ENCODE measurements around the gene UGT1A6.
"Not testable (repeated sequence)": the region's sequence is repeated elsewhere in the genome, so short reads cannot be mapped to it uniquely, and the experiment has no call there.

Gene UGT1A6
- long read RNA-seq, donor 1, result 0 reads
- long read RNA-seq, donor 2, result 0 reads
- long read RNA-seq, donor 3, partial matches to known transcripts, result 0 of 1 reads
- long read RNA-seq, donor 3, other reads (novel, unspliced or antisense), result 0 of 1 reads
- long read RNA-seq, donor 4, partial matches to known transcripts, result 0 of 2 reads
- long read RNA-seq, donor 4, other reads (novel, unspliced or antisense), result 0 of 2 reads
- long read RNA-seq, donor 5, result 0 reads
- long read RNA-seq, donor 6, result 0 reads
- long read RNA-seq, donor 7, partial matches to known transcripts, result 0 of 1 reads
- long read RNA-seq, donor 7, other reads (novel, unspliced or antisense), result 0 of 1 reads
- long read RNA-seq, donor 8, partial matches to known transcripts, result 0 of 1 reads
- long read RNA-seq, donor 8, other reads (novel, unspliced or antisense), result 0 of 1 reads

GRCh38 chr2:233692648-233693047, at the start of gene UGT1A6:
UGT1A6 (plus strand) TSS chr2:233692890; CDS start chr2:233693005, 115 bp downstream.
- DNase-seq, result no peak

- no peak for DNase-seq
These were observed 49.6 kb upstream of the UGT1A6 start for GRCh38 chr2:233643128-233643527.

- DNase-seq, result not testable (repeated sequence)
These were observed 46.7 kb upstream of the UGT1A6 start for GRCh38 chr2:233646033-233646432.

GRCh38 chr2:233650981-233651380, 41.7 kb upstream of the UGT1A6 start:
- DNase-seq, result no peak

GRCh38 chr2:233651430-233651829, 41.3 kb upstream of the UGT1A6 start:
- DNase-seq, result no peak

GRCh38 chr2:233654501-233654900, 38.2 kb upstream of the UGT1A6 start:
- DNase-seq, result no peak

GRCh38 chr2:233655043-233655442, 37.6 kb upstream of the UGT1A6 start:
- DNase-seq, result no peak

GRCh38 chr2:233655943-233656342, 36.7 kb upstream of the UGT1A6 start:
- DNase-seq, result not testable (repeated sequence)

GRCh38 chr2:233656443-233656842, 36.2 kb upstream of the UGT1A6 start:
- DNase-seq, result no peak

GRCh38 chr2:233658610-233659009, 34.1 kb upstream of the UGT1A6 start:
- DNase-seq, result no peak

- no peak for DNase-seq
These were observed 28.8 kb upstream of the UGT1A6 start for GRCh38 chr2:233663911-233664310.

- no peak for DNase-seq
These were observed 24.0 kb upstream of the UGT1A6 start for GRCh38 chr2:233668605-233669260.

GRCh38 chr2:233671290-233672161, 21.2 kb upstream of the UGT1A6 start, which contains the start of gene UGT1A9:
UGT1A9 (plus strand) TSS chr2:233671898; CDS start chr2:233671935, 37 bp downstream.
- DNase-seq, result no peak

- no peak for DNase-seq
These were observed 19.8 kb upstream of the UGT1A6 start for GRCh38 chr2:233672886-233673285.

- DNase-seq, result no peak
These were observed 18.8 kb upstream of the UGT1A6 start for GRCh38 chr2:233673896-233674295.

GRCh38 chr2:233674314-233674713, 18.4 kb upstream of the UGT1A6 start:
- no peak for DNase-seq

GRCh38 chr2:233674995-233675394, 17.7 kb upstream of the UGT1A6 start:
- DNase-seq, result no peak

- no peak for DNase-seq
These were observed 16.6 kb upstream of the UGT1A6 start for GRCh38 chr2:233676046-233676445.

GRCh38 chr2:233679196-233679595, 13.5 kb upstream of the UGT1A6 start:
- no peak for DNase-seq

GRCh38 chr2:233680361-233681045, 12.2 kb upstream of the UGT1A6 start:
- DNase-seq, result no peak

GRCh38 chr2:233681521-233682099, 11.1 kb upstream of the UGT1A6 start, which contains the start of gene UGT1A7:
UGT1A7 (plus strand) TSS chr2:233681901; CDS start chr2:233681938, 37 bp downstream.
- no peak for DNase-seq

All from right kidney (tissue), 9 donors.